GM19438 (cell line): Measurements from ENCODE around the gene PYGM.

Experiments used
- ATAC-seq: cut with Tn5 transposase; IDR thresholded peaks from one replicate; pipeline ENCODE4 v1.9.1; 2021; ENCODE audit warnings: low read depth; ENCODE audit not compliant: unreplicated experiment

PYGM gene

GRCh38 chr11:64742087-64742888 is 17.5 kb downstream of the PYGM start:
- ATAC-seq, result no peak

- no peak for ATAC-seq
Observed at GRCh38 chr11:64741375-64742086, 18.2 kb downstream of the PYGM start.

- ATAC-seq, result no peak
Observed at GRCh38 chr11:64739871-64740270, 19.9 kb downstream of the PYGM start.

- no peak for ATAC-seq
Observed at GRCh38 chr11:64736654-64737053, 23.1 kb downstream of the PYGM start.

GRCh38 chr11:64735725-64736259 is 24.0 kb downstream of the PYGM start:
- ATAC-seq, result no peak

- no peak for ATAC-seq
Observed at GRCh38 chr11:64734811-64735724, 24.7 kb downstream of the PYGM start.

GRCh38 chr11:64731601-64732000 is 28.2 kb downstream of the PYGM start:
- ATAC-seq, result no peak

GRCh38 chr11:64729851-64730382 is 29.9 kb downstream of the PYGM start:
- ATAC-seq, result no peak

- no peak for ATAC-seq
Observed at GRCh38 chr11:64728757-64729365, 30.9 kb downstream of the PYGM start.

GRCh38 chr11:64726867-64727530 is 32.8 kb downstream of the PYGM start:
- no peak for ATAC-seq

GRCh38 chr11:64726211-64726641 is 33.5 kb downstream of the PYGM start:
- ATAC-seq, result no peak

- no peak for ATAC-seq
Observed at GRCh38 chr11:64724863-64725532, 34.8 kb downstream of the PYGM start.

GRCh38 chr11:64723907-64724862 is 35.6 kb downstream of the PYGM start:
- ATAC-seq, result no peak

- no peak for ATAC-seq
Observed at GRCh38 chr11:64723117-64723906, 36.5 kb downstream of the PYGM start, which contains the start of gene NRXN2. TSS of gene NRXN2 (minus strand) at chr11:64723197. CDS start at chr11:64713699, 9,498 bp downstream.

GRCh38 chr11:64722141-64723065 is 37.4 kb downstream of the PYGM start:
- ATAC-seq, result no peak

GRCh38 chr11:64721359-64721699 is 38.4 kb downstream of the PYGM start:
- no peak for ATAC-seq
